Erythroblast (primary cell): ENCODE measurements around the gene FBXW7.

Experiments
- GATA1 ChIP-seq: IDR thresholded peaks from 2 replicates; pipeline ENCODE4 v1.6.1; 2011; ENCODE audit warnings: low read depth, mild to moderate bottlenecking, control low read depth, low read length, moderate library complexity
- POLR2A ChIP-seq: IDR thresholded peaks from 2 replicates; pipeline ENCODE4 v1.6.1; 2011; ENCODE audit warnings: mild to moderate bottlenecking, low read length

- TF ChIP-seq POLR2A = no peak
- TF ChIP-seq GATA1 = no peak
These were observed 98.3 kb downstream of the FBXW7 start for GRCh38 chr4:152437561-152437960.
